ENCODE measurements around the gene DPY30.

- TF ChIP-seq, protein P1, sequence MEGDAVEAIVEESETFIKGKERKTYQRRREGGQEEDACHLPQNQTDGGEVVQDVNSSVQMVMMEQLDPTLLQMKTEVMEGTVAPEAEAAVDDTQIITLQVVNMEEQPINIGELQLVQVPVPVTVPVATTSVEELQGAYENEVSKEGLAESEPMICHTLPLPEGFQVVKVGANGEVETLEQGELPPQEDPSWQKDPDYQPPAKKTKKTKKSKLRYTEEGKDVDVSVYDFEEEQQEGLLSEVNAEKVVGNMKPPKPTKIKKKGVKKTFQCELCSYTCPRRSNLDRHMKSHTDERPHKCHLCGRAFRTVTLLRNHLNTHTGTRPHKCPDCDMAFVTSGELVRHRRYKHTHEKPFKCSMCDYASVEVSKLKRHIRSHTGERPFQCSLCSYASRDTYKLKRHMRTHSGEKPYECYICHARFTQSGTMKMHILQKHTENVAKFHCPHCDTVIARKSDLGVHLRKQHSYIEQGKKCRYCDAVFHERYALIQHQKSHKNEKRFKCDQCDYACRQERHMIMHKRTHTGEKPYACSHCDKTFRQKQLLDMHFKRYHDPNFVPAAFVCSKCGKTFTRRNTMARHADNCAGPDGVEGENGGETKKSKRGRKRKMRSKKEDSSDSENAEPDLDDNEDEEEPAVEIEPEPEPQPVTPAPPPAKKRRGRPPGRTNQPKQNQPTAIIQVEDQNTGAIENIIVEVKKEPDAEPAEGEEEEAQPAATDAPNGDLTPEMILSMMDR (conservative IDR thresholded peaks at IDR 0.05), result no peak
- TF ChIP-seq ZFX (IDR thresholded peaks at IDR 0.05), result no peak
Observed at GRCh38 chr2:31997653-31998052, 42.0 kb downstream of the DPY30 start.
